Caco-2 (cell line): ENCODE measurements around the gene MMS22L. TPM values are rescaled to one million over a fixed set of nuclear protein-coding genes. Genes with fewer than 3 reads are reported as not detected.

Experiments used
- BruUV-seq: library from RNA; stranded (reverse); fragments of 400-500 nt; replicated peaks from 2 replicates; lab custom pipeline; 2021; lab: Mats Ljungman, UMichigan
- CTCF ChIA-PET: fragments of 300-600 bp; sonication (Branson Sonifier 250); formaldehyde crosslinking; loops from one replicate; lab custom pipeline; 2022; ENCODE audit warnings: antibody characterized with exemption; lab: Charles Lee
- POLR2A ChIA-PET: fragments of 300-600 bp; sonication (Branson Sonifier 250); formaldehyde crosslinking; loops from one replicate; lab custom pipeline; 2022; ENCODE audit warnings: antibody characterized with exemption; lab: Charles Lee
- DNase-seq, 2 experiments: peaks; one replicate each; pipeline versions ENCODE4 v3.0.0 to v3.0.0-alpha.2; 2020 to 2022
- H3K27me3 ChIP-seq: replicated peaks from 2 replicates; pipeline ENCODE4 v1.6.0; 2011; ENCODE audit warnings: low read length; ENCODE audit not compliant: control insufficient read depth, insufficient read depth
- H3K36me3 ChIP-seq: 2 replicates; pipeline ENCODE4 v1.5.1; 2011; ENCODE audit warnings: low read length; ENCODE audit not compliant: control insufficient read depth, insufficient read depth
- H3K4me1 ChIP-seq: fragments of 250-450 bp; sonication (Bioruptor Pico); 2 replicates; pipeline ENCODE4 v1.5.1; 2020; ENCODE audit warnings: mild to moderate bottlenecking
- H3K4me3 ChIP-seq: 2 replicates; pipeline ENCODE4 v1.5.1; 2011; ENCODE audit warnings: low read depth, mild to moderate bottlenecking, control low read depth, low read length
- H3K9me3 ChIP-seq: fragments of 250-450 bp; sonication (Bioruptor Pico); 2 replicates; pipeline ENCODE4 v1.5.1; 2020; ENCODE audit warnings: mild to moderate bottlenecking, moderate library complexity
- H3K27ac Mint-ChIP-seq: one replicate; pipeline ENCODE4 v1.8.0; 2022; ENCODE audit warnings: mixed read lengths; ENCODE audit not compliant: unreplicated experiment
- H3K27me3 Mint-ChIP-seq: one replicate; pipeline ENCODE4 v1.8.0; 2022; ENCODE audit warnings: mixed read lengths; ENCODE audit not compliant: insufficient read depth, unreplicated experiment
- H3K36me3 Mint-ChIP-seq: one replicate; pipeline ENCODE4 v1.8.0; 2022; ENCODE audit warnings: mild to moderate bottlenecking, mixed read lengths; ENCODE audit not compliant: insufficient read depth, unreplicated experiment
- H3K4me1 Mint-ChIP-seq: one replicate; pipeline ENCODE4 v1.8.0; 2022; ENCODE audit warnings: low read depth, mixed read lengths; ENCODE audit not compliant: unreplicated experiment
- H3K4me3 Mint-ChIP-seq: one replicate; pipeline ENCODE4 v1.8.0; 2022; ENCODE audit warnings: mild to moderate bottlenecking, moderate library complexity, mixed read lengths; ENCODE audit not compliant: unreplicated experiment
- H3K9me3 Mint-ChIP-seq: one replicate; pipeline ENCODE4 v1.8.0; 2022; ENCODE audit warnings: mixed read lengths; ENCODE audit not compliant: unreplicated experiment
- CTCF ChIP-seq, 2 experiments: fragments of 200-600 bp in 1 of 2; IDR thresholded peaks; 1 replicate in 1 of 2; 2 replicates in 1 of 2; pipeline versions ENCODE4 v1.5.1 to v1.8.0; 2011 to 2022; ENCODE audit warnings: antibody characterized with exemption in 1 of 2, control low read depth in 1 of 2, inconsistent platforms in 1 of 2, low read depth in 1 of 2, low read length in 1 of 2, mild to moderate bottlenecking in 1 of 2, moderate library complexity in 1 of 2; ENCODE audit not compliant: insufficient read depth in 1 of 2, severe bottlenecking in 1 of 2, unreplicated experiment in 1 of 2
- intact Hi-C: fragments of 100-400 bp; cut with micrococcal nuclease; formaldehyde crosslinking; loops from one replicate; pipeline ENCODE4 v1.10.0; 2022; ENCODE audit not compliant: unreplicated experiment
- total RNA-seq: library from RNA; stranded (reverse); gene quantifications from 2 replicates; pipeline ENCODE4 v1.2.3, GENCODE V29; 2022

The MMS22L gene
- total RNA-seq, 1 experiment from 2014 or later: 32.1 TPM

- Mint-ChIP-seq H3K4me3 (no peak overlapping the region), H3K27me3 (no peaks in the 10 kb centered on the region), H3K27ac (no peak overlapping the region), H3K4me1 (peaks cover 9% of the 10 kb centered on the region), H3K36me3 (no peaks in the 10 kb centered on the region), H3K9me3 (no peaks in the 10 kb centered on the region)
- DNase-seq: no peak
- ChIA-PET POLR2A (no interaction called here), CTCF (no interaction called here)
- Histone ChIP-seq H3K4me1 (peaks cover 21% of the 10 kb centered on the region), H3K9me3 (no peaks in the 10 kb centered on the region), H3K36me3 (no peaks in the 10 kb centered on the region), H3K27me3 (no peaks in the 10 kb centered on the region), H3K4me3 (no peak overlapping the region)
- intact Hi-C loops: no loop called here
- no peak for TF ChIP-seq CTCF (IDR thresholded peaks at IDR 0.05; ENCODE audit: insufficient read depth in 1 of 2, low read depth in 1 of 2, low read length in 1 of 2, severe bottlenecking in 1 of 2, unreplicated experiment in 1 of 2)
- BruUV-seq: no TSS peak
These were observed 75.6 kb downstream of the MMS22L start for GRCh38 chr6:97207383-97207782.

GRCh38 chr6:97205966-97206365, 77.0 kb downstream of the MMS22L start:
- Histone ChIP-seq H3K36me3 (no peaks in the 10 kb centered on the region), H3K27me3 (no peaks in the 10 kb centered on the region), H3K4me1 (peaks cover 21% of the 10 kb centered on the region), H3K4me3 (no peak overlapping the region), H3K9me3 (no peaks in the 10 kb centered on the region)
- Mint-ChIP-seq H3K9me3 (no peaks in the 10 kb centered on the region), H3K4me1 (peaks cover 9% of the 10 kb centered on the region), H3K4me3 (no peak overlapping the region), H3K36me3 (no peaks in the 10 kb centered on the region), H3K27ac (no peak overlapping the region), H3K27me3 (no peaks in the 10 kb centered on the region)
- no peak for TF ChIP-seq CTCF (IDR thresholded peaks at IDR 0.05; ENCODE audit: insufficient read depth in 1 of 2, low read depth in 1 of 2, low read length in 1 of 2, severe bottlenecking in 1 of 2, unreplicated experiment in 1 of 2)
- ChIA-PET CTCF (no interaction called here), POLR2A (no interaction called here)
- intact Hi-C loops: no loop called here
- no peak for DNase-seq
- no TSS peak for BruUV-seq

GRCh38 chr6:97203343-97203742, 79.7 kb downstream of the MMS22L start:
- Mint-ChIP-seq H3K27ac (no peak overlapping the region), H3K27me3 (no peaks in the 10 kb centered on the region), H3K9me3 (no peaks in the 10 kb centered on the region), H3K4me1 (no peaks in the 10 kb centered on the region), H3K4me3 (no peak overlapping the region), H3K36me3 (peaks cover 5% of the 10 kb centered on the region)
- H3K27me3 ChIP-seq: no peaks in the 10 kb centered on the region
- H3K9me3 ChIP-seq: no peaks in the 10 kb centered on the region
- TF ChIP-seq CTCF (IDR thresholded peaks at IDR 0.05; ENCODE audit: insufficient read depth in 1 of 2, low read depth in 1 of 2, low read length in 1 of 2, severe bottlenecking in 1 of 2, unreplicated experiment in 1 of 2): no peak
- peaks cover 9% of the 10 kb centered on the region; the same call in 1 of the 2 replicates for H3K4me1 ChIP-seq
- ChIA-PET CTCF (interaction anchor here (0.6 to 1.2 kb wide), 2 partner anchors 12 to 78 kb away, joined by 4 to 12 read pairs; no protein-coding TSS in a partner anchor), POLR2A (no interaction called here)
- BruUV-seq: no TSS peak
- no peak overlapping the region for H3K4me3 ChIP-seq
- intact Hi-C loops: no loop called here
- DNase-seq: peak; percentile 49 to 54
- H3K36me3 ChIP-seq: no peaks in the 10 kb centered on the region
